Stimulated activated naive B cell treated with anti-CD40 and anti-IgM and Interleukin-4, amounts not matched to agents 10 μg/mL and 1 μg/mL and 100 μg/mL, for 72 hours (primary cell): ENCODE results near the gene ANKRD13C.

Source experiments
- ATAC-seq, 2 donors: fragments of 150-1000 bp; cut with Tn5 transposase; replicated peaks; 2 replicates each; pipeline ENCODE4 v1.10.0; 2021; ENCODE audit warnings: moderate library complexity in 1 of 2
- DNase-seq: peaks from one replicate; pipeline ENCODE4 v3.0.0; 2021
- H3K27ac Mint-ChIP-seq: one replicate; pipeline ENCODE4 v1.8.0; 2022; ENCODE audit warnings: mild to moderate bottlenecking, mixed read lengths
- H3K27me3 Mint-ChIP-seq, 2 donors: one replicate each; pipeline ENCODE4 v1.8.0; 2022; ENCODE audit warnings: mixed read lengths in 2 of 2
- H3K36me3 Mint-ChIP-seq, 2 donors: one replicate each; pipeline ENCODE4 v1.8.0; 2022; ENCODE audit warnings: mixed read lengths in 2 of 2, mild to moderate bottlenecking in 1 of 2
- H3K4me1 Mint-ChIP-seq, 2 donors: one replicate each; pipeline ENCODE4 v1.8.0; 2022; ENCODE audit warnings: mixed read lengths in 2 of 2, mild to moderate bottlenecking in 1 of 2
- H3K4me3 Mint-ChIP-seq, 2 donors: one replicate each; pipeline ENCODE4 v1.8.0; 2022; ENCODE audit warnings: mild to moderate bottlenecking in 2 of 2, mixed read lengths in 2 of 2, moderate library complexity in 1 of 2
- H3K9me3 Mint-ChIP-seq, 2 donors: one replicate each; pipeline ENCODE4 v1.8.0; 2022; ENCODE audit warnings: mixed read lengths in 2 of 2, mild to moderate bottlenecking in 1 of 2

Gene ANKRD13C

GRCh38 chr1:70311369-70311768, 43.2 kb downstream of the ANKRD13C start:
- no peak for DNase-seq
- no peaks in the 10 kb centered on the region for H3K4me1 Mint-ChIP-seq
- peaks cover 10 to 15% of the 10 kb centered on the region in 2 donors for H3K36me3 Mint-ChIP-seq
- H3K27ac Mint-ChIP-seq, result no peak overlapping the region
- no peaks in the 10 kb centered on the region for H3K9me3 Mint-ChIP-seq
- H3K27me3 Mint-ChIP-seq, result no peaks in the 10 kb centered on the region
- ATAC-seq, result no peak
- no peak overlapping the region for H3K4me3 Mint-ChIP-seq

- DNase-seq (no peak), ATAC-seq (no peak)
- H3K27me3 Mint-ChIP-seq, result no peaks in the 10 kb centered on the region
- peaks cover 3 to 4% of the 10 kb centered on the region in 2 donors for H3K4me1 Mint-ChIP-seq
- peaks cover 27 to 41% of the 10 kb centered on the region in 2 donors for H3K36me3 Mint-ChIP-seq
- no peaks in the 10 kb centered on the region for H3K9me3 Mint-ChIP-seq
- no peak overlapping the region for H3K27ac Mint-ChIP-seq
- H3K4me3 Mint-ChIP-seq, result no peak overlapping the region
Measured at GRCh38 chr1:70299472-70299871, 55.0 kb downstream of the ANKRD13C start.

GRCh38 chr1:70295749-70296148, 58.8 kb downstream of the ANKRD13C start:
- ATAC-seq (no peak), DNase-seq (no peak)
- Mint-ChIP-seq H3K36me3 (peaks cover 23 to 37% of the 10 kb centered on the region in 2 donors), H3K4me1 (peaks cover 3 to 17% of the 10 kb centered on the region in 2 donors), H3K27ac (no peak overlapping the region), H3K4me3 (no peak overlapping the region), H3K27me3 (no peaks in the 10 kb centered on the region), H3K9me3 (no peaks in the 10 kb centered on the region)

DNA sequence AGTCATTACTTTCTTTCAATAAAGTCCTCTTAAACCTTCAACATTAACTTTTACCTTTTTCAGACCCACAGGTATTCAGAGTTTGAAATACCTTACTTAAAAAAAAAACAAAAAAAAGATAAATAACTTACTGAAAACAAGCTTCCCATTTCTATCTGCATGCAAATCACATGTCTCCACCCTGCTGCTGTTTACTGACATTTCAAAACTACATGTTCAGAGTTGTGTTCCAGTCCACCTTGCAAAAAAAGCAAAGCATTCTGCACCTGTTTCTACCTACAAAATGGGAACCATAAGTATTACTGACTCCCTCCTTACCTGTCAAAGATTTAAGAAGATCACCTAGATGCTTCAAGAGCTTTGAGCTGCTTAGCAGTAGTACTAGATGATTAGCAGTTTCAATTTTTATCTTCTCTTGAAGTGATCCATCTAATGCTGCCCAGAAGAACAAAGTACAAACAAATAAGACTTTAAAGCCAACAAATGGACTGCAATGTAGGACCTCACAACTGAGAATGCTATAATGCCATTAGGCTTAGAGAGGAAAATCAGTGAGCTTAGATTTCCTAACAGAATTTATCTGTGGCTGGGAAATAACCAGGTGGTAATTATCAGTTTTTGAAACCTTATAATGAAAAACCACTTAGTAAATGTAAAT, 61.2 kb downstream of the ANKRD13C start:
- Mint-ChIP-seq H3K9me3 (no peaks in the 10 kb centered on the region), H3K27ac (no peak overlapping the region), H3K36me3 (peaks cover 13 to 35% of the 10 kb centered on the region in 2 donors), H3K4me3 (no peak overlapping the region), H3K27me3 (no peaks in the 10 kb centered on the region), H3K4me1 (peaks cover 3 to 17% of the 10 kb centered on the region in 2 donors)
- ATAC-seq (no peak), DNase-seq (no peak)

GRCh38 chr1:70290218-70290617, 64.3 kb downstream of the ANKRD13C start:
- Mint-ChIP-seq H3K4me1 (peaks cover 3 to 17% of the 10 kb centered on the region in 2 donors), H3K4me3 (no peak overlapping the region), H3K36me3 (peaks cover 15 to 40% of the 10 kb centered on the region in 2 donors), H3K9me3 (no peaks in the 10 kb centered on the region), H3K27ac (no peak overlapping the region), H3K27me3 (no peaks in the 10 kb centered on the region)
- no peak for ATAC-seq
- no peak for DNase-seq

DNA sequence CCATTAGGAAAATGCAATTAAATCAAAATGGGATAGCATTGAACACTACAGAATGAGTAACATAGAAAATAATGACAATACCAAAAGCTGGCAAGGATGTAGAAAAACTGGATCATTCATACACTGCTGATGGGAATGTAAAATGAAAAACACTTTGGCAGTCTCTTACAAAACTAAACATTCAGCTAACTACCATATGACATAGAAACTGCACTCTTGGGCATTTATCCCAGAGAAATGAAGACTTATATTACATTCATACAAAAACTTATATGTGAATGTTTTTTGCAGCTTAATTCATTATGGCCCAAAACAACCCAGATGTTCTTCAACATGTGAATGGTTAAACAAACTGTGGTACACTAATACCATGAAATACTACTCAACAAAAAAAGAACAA, 66.4 kb downstream of the ANKRD13C start:
- H3K27me3 Mint-ChIP-seq, result no peaks in the 10 kb centered on the region
- H3K9me3 Mint-ChIP-seq, result no peaks in the 10 kb centered on the region
- H3K4me3 Mint-ChIP-seq, result no peak overlapping the region
- ATAC-seq, result no peak
- DNase-seq, result no peak
- H3K36me3 Mint-ChIP-seq, result peaks cover 9 to 30% of the 10 kb centered on the region in 2 donors
- peaks cover 0 to under 1% of the 10 kb centered on the region in 2 donors for H3K4me1 Mint-ChIP-seq
- peak overlapping the region; percentile 78 for H3K27ac Mint-ChIP-seq

DNA sequence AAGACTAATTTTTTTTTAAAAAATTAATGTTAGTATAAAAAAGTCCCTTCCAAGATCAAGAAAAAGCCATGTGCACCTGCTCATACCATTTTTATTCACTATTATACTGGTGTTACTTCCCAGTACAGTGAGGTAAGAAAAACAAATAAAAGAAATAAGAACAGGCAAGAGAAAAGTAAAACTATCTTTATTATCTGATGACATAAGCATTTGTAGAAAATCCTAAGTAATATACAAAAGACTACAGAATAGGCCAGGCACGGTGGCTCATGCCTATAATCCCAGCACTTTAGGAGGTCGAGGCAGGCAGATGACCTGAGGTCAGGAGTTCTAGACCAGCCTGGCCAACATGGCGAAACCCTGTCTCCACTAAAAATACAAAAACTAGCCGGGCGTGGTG, 68.1 kb downstream of the ANKRD13C start:
- H3K27ac Mint-ChIP-seq, result no peak overlapping the region
- peaks cover 10 to 30% of the 10 kb centered on the region in 2 donors for H3K36me3 Mint-ChIP-seq
- no peaks in the 10 kb centered on the region for H3K27me3 Mint-ChIP-seq
- H3K9me3 Mint-ChIP-seq, result no peaks in the 10 kb centered on the region
- no peak for ATAC-seq
- no peaks in the 10 kb centered on the region for H3K4me1 Mint-ChIP-seq
- no peak overlapping the region for H3K4me3 Mint-ChIP-seq
- DNase-seq, result no peak

DNA sequence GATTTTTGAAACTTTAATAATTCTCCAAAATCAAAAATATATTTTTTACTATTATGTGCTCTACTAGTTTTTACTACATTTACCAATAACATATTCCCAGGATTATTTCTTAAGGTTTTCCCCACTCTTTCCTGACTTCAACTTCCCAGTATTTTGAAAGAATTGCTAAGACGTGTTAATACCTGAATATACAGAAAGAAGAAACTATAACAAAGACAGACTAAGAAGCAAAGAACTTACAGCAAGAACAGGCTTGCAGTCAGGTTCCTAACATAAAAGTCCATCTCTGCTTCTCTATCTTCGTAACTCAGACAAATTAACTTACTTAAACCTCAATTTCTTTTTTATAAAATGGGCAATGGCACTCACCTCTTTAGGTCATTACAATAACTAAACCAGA, 70.2 kb downstream of the ANKRD13C start:
- H3K4me1 Mint-ChIP-seq, result no peaks in the 10 kb centered on the region
- ATAC-seq (no peak), DNase-seq (no peak)
- H3K9me3 Mint-ChIP-seq, result no peaks in the 10 kb centered on the region
- no peak overlapping the region for H3K27ac Mint-ChIP-seq
- H3K27me3 Mint-ChIP-seq, result no peaks in the 10 kb centered on the region
- peaks cover 16 to 30% of the 10 kb centered on the region in 2 donors for H3K36me3 Mint-ChIP-seq
- no peak overlapping the region for H3K4me3 Mint-ChIP-seq

GRCh38 chr1:70278710-70279109, 75.8 kb downstream of the ANKRD13C start:
- no peak for DNase-seq
- H3K27me3 Mint-ChIP-seq, result no peaks in the 10 kb centered on the region
- H3K4me3 Mint-ChIP-seq, result no peak overlapping the region
- H3K27ac Mint-ChIP-seq, result no peak overlapping the region
- no peak for ATAC-seq
- no peaks in the 10 kb centered on the region for H3K4me1 Mint-ChIP-seq
- H3K36me3 Mint-ChIP-seq, result peaks cover 20 to 35% of the 10 kb centered on the region in 2 donors
- H3K9me3 Mint-ChIP-seq, result no peaks in the 10 kb centered on the region

GRCh38 chr1:70277875-70278274, 76.6 kb downstream of the ANKRD13C start:
- no peaks in the 10 kb centered on the region for H3K4me1 Mint-ChIP-seq
- H3K9me3 Mint-ChIP-seq, result no peaks in the 10 kb centered on the region
- H3K36me3 Mint-ChIP-seq, result peaks cover 25 to 39% of the 10 kb centered on the region in 2 donors
- no peaks in the 10 kb centered on the region for H3K27me3 Mint-ChIP-seq
- no peak for DNase-seq
- no peak overlapping the region for H3K4me3 Mint-ChIP-seq
- ATAC-seq, result no peak
- no peak overlapping the region for H3K27ac Mint-ChIP-seq

- no peak overlapping the region for H3K4me3 Mint-ChIP-seq
- DNase-seq (no peak), ATAC-seq (no peak)
- H3K36me3 Mint-ChIP-seq, result peaks cover 35 to 47% of the 10 kb centered on the region in 2 donors
- no peaks in the 10 kb centered on the region for H3K4me1 Mint-ChIP-seq
- H3K27ac Mint-ChIP-seq, result no peak overlapping the region
- H3K9me3 Mint-ChIP-seq, result peaks cover 6 to 8% of the 10 kb centered on the region in 2 donors
- no peaks in the 10 kb centered on the region for H3K27me3 Mint-ChIP-seq
Measured at GRCh38 chr1:70265946-70266345, 88.6 kb downstream of the ANKRD13C start.

DNA sequence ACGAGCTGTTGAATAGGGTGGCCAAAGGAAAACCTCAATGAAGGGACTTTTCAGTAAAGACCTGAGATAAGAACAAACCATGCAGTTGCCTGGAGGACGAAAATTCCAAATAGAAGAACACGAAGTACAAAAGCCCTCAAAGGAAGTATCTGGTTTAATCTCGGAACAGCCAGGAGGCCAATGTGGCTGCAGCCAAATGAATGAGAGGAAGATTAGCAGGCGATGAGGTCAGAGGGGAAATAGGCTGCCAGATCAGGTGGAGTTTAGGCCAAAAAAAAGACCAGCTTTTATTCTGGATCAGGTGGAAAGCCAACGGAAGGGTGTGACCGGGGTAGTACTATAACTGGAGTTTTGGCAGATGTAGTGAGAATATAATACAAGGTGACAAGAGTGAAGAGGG, 89.7 kb downstream of the ANKRD13C start:
- no peaks in the 10 kb centered on the region for H3K27me3 Mint-ChIP-seq
- ATAC-seq, result no peak
- H3K4me1 Mint-ChIP-seq, result no peaks in the 10 kb centered on the region
- H3K9me3 Mint-ChIP-seq, result peaks cover 6 to 8% of the 10 kb centered on the region in 2 donors
- no peak for DNase-seq
- peaks cover 37 to 50% of the 10 kb centered on the region in 2 donors for H3K36me3 Mint-ChIP-seq
- no peak overlapping the region for H3K4me3 Mint-ChIP-seq
- H3K27ac Mint-ChIP-seq, result no peak overlapping the region

DNA sequence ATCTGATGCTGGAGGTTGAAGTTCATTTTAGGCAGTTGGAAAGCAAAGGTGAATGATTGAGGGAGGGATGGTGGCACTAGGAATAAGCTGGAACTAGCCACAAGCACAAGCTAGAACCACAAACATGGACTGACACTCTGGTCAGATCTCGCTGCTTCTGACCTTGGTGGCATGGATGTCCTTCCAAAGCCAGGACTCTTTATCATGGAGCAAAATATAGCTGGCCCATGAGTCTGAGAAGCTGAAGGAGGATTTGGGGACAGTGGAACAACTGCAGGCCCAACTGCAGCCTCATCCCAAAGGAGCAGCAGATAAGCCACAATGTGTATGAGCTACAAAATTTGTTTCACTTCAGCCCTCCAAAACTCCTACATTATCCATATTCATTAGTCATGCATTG, 97.9 kb downstream of the ANKRD13C start:
- no peaks in the 10 kb centered on the region for H3K4me1 Mint-ChIP-seq
- H3K9me3 Mint-ChIP-seq, result no peaks in the 10 kb centered on the region
- H3K36me3 Mint-ChIP-seq, result peaks cover 15 to 31% of the 10 kb centered on the region in 2 donors
- no peak overlapping the region for H3K4me3 Mint-ChIP-seq
- ATAC-seq (no peak), DNase-seq (no peak)
- H3K27me3 Mint-ChIP-seq, result no peaks in the 10 kb centered on the region
- H3K27ac Mint-ChIP-seq, result no peak overlapping the region

DNA sequence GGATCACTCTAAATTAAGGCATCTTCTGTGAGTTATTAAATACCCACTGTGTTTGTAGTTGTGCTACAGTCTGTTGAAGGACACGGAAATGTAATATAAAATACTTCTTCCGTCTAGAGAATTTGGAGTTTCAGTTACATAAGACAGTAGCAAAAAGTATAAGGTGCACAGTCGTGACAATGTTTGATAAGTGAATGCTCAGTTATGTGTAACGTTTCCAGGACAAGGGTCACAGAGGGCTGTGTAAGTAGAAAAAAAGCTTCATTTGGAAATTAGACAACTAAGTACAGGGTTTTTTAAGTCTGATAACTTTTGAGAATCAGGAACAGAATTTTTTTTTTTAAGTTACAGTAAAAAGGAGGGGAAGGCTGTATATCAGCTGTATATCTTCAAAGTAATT, 105.8 kb downstream of the ANKRD13C start:
- peak overlapping the region; percentile 52 for H3K27ac Mint-ChIP-seq
- ATAC-seq (no peak), DNase-seq (no peak)
- H3K4me1 Mint-ChIP-seq, result peaks cover 2 to 10% of the 10 kb centered on the region in 2 donors
- no peak overlapping the region for H3K4me3 Mint-ChIP-seq
- no peaks in the 10 kb centered on the region for H3K9me3 Mint-ChIP-seq
- H3K27me3 Mint-ChIP-seq, result no peaks in the 10 kb centered on the region
- peaks cover 33 to 59% of the 10 kb centered on the region in 2 donors for H3K36me3 Mint-ChIP-seq

GRCh38 chr1:70247768-70248167, 106.8 kb downstream of the ANKRD13C start:
- H3K27me3 Mint-ChIP-seq, result no peaks in the 10 kb centered on the region
- no peak overlapping the region for H3K4me3 Mint-ChIP-seq
- no peaks in the 10 kb centered on the region for H3K9me3 Mint-ChIP-seq
- no peak overlapping the region for H3K27ac Mint-ChIP-seq
- no peak for ATAC-seq
- no peak for DNase-seq
- H3K36me3 Mint-ChIP-seq, result peaks cover 28 to 58% of the 10 kb centered on the region in 2 donors
- peaks cover 2 to 10% of the 10 kb centered on the region in 2 donors for H3K4me1 Mint-ChIP-seq
